GM10266 (cell line): ENCODE measurements around the gene VDAC2.

ENCODE experiments used
- DNase-seq: peaks from one replicate; pipeline ENCODE4 v3.0.0; 2012; ENCODE audit errors: extremely low spot score
- TF ChIP-seq, protein P1 (sequence below): IDR thresholded peaks from 2 replicates; pipeline ENCODE4 v1.5.1; 2012; ENCODE audit warnings: mild to moderate bottlenecking, low read depth; ENCODE audit not compliant: control insufficient read depth, insufficient read depth; ENCODE audit errors: missing control alignments

The VDAC2 gene

DNA sequence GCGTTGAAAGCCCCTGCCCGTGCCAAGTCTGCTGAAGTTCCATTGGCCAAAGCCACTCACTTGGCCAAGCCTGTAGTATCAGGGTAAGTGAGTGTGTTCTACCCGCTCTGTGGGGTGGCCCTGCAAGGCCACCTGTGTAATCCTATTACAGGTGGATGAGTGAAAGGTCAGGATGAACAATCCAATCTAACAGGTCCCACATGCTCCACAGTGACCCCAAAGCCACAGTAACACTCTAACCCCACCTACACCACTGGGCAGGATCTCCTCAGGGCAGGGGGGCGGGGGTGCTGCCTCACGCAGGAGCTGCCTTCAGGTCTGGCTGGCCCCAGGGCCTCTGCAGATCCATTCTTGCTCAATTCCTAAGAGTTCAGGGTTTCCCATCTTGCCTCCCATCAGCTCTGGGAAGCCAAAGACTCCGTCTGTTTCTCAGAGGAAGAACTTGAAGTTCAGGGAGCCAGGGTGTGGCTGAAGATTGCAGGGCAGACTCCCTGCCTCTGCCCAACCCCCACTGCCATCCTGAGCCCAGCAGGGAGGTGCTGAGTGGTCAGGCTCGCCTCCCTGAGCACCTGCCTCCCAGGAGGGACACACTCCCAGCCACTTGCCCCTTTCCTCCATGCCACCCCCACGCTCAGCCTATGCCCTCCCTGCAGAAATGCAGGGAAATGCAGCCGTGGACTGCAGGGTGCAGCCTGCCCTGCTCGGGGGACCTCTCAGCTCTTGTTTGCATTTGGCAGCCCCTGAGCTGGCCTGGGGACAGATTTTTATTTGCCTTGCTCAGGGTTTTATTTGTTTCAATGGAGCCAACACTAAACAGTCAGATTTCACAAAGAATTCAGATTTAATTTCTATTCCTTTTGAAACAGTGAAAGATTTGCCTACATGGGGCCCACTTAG is 35.0 kb downstream of the VDAC2 start:
- no peak for DNase-seq
- TF ChIP-seq, protein P1, sequence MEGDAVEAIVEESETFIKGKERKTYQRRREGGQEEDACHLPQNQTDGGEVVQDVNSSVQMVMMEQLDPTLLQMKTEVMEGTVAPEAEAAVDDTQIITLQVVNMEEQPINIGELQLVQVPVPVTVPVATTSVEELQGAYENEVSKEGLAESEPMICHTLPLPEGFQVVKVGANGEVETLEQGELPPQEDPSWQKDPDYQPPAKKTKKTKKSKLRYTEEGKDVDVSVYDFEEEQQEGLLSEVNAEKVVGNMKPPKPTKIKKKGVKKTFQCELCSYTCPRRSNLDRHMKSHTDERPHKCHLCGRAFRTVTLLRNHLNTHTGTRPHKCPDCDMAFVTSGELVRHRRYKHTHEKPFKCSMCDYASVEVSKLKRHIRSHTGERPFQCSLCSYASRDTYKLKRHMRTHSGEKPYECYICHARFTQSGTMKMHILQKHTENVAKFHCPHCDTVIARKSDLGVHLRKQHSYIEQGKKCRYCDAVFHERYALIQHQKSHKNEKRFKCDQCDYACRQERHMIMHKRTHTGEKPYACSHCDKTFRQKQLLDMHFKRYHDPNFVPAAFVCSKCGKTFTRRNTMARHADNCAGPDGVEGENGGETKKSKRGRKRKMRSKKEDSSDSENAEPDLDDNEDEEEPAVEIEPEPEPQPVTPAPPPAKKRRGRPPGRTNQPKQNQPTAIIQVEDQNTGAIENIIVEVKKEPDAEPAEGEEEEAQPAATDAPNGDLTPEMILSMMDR, result no peak

DNA sequence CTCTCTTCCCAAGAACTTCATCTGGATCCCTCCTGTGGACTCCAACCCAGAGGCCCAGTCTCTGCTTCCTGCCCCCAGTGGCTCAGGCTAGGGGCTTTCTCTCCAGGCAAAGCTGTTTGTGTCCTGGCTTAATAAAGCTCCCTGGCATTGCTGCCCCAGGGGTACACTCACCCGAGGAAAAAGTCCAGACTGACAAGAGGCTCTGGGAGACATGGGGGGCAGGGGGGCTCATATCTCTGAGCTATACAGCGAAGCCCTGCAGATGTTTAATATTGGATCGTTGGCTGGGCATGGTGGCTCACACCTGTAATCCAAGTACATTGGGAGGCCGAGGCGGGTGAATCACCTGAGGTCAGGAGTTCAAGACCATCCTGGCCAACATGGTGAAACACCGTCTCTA is 35.9 kb downstream of the VDAC2 start:
- TF ChIP-seq, protein P1, result no peak
- DNase-seq, result no peak

DNA sequence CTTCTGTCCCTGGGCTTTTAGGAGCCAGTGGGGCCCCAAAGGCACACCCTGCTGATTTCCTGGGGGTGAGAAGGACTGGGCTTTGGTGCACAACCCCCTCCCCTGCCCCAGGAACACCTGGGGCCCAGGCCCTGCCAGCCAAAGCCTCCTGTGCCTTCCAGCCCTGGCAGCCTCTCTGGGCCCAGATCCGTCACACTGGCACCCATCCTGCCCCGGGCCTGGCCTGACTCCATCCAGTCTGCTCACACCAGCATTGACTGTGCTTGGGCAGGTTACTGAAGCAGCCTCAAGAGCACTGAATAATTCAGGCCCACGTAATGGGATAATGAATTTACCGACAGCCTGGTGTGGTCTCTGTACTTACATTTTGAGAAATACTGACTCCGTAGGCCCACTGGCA is 37.2 kb downstream of the VDAC2 start:
- DNase-seq, result no peak
- TF ChIP-seq, protein P1, result no peak

DNA sequence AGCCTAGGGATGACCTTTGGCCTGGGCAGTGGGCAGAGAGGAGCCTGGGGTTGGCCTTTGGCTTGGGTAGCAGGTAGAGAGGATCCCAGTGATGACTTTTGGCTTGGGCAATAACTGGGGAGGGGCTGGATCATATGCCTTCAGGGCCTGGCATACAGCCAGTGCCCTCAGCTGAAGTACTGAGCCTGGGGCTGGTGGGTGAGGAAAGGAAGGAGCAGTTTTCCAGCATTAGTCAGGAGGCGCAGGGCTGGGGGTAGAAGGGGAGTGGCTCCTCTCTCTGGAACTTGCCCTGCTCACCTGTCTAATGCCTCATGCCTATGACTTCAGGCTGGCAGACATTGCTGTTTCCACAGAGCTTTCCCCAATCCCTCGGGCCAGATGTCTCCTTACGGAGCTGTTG is 40.3 kb downstream of the VDAC2 start:
- no peak for DNase-seq
- TF ChIP-seq, protein P1, result no peak

DNA sequence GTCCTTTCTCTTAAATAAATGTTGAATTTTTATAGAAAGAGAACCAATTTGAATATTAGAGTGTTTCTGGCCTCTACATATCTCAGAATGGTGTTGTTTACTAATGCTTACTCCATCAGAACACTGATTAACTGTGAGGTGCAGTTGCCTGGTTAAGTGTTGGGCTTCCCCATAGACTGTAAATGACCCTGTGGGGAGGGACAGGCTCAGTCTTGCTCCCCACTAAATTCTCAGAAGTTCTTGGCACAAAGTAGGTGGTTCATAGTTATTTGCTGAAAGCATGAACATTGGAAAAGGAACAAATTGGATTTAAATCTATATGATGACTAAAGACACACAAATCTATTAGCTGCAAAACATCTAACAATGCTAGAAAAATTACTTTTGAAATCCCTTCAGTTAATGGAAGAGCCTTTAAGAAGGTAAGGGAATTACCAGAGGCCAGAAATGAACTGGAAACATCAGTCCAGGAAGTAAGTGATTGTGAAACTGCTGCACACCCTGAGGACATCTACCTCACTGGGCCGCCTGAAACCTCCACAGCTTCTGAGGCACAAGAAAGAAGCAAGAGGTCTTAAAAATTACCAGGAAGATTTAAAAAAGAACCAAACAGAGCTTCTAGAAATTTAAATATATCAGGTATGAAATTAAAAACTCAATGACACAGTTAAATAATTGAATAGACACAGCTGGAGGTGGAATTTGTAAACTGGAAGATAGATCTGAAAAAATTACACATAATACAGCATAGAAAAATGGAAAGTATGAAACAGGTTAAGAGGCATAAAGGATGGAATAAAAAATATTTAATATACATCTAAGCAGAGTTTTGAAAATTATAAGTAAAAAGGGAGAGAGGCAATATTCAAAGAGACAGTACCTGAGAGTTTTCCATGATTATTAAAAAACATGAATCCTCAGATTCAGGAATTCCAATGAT is 43.0 kb downstream of the VDAC2 start:
- TF ChIP-seq, protein P1, result no peak
- no peak for DNase-seq

DNA sequence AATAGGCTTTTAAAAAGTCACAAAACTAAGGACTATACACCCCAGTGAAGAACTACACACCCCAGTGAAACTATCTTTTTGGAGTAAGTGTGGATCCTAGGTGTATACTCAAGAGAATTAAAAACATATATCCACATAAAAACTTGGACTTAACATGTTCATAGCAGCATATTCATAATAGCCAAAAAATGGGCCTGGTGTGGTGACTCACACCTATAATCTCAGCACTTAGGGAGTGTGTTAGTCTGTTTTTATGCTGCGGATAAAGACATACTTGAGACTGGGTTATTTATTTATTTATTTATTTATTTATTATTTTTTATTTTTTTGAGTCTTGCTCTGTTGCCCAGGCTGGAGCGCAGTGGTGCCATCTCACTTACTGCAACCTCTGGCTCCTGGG is 44.1 kb downstream of the VDAC2 start:
- DNase-seq, result no peak
- TF ChIP-seq, protein P1, result no peak
